ENCODE data around the gene HAUS8.
A peak's percentile ranks its signal among the peaks of the same experiment; 100 is the strongest.

Gene HAUS8

GRCh38 chr19:17118957-17119356 lies 43.7 kb upstream of the HAUS8 start:
- TF ChIP-seq TAF1 (IDR thresholded peaks at IDR 0.05; ENCODE audit: low read depth) (no peak), NFIC (IDR thresholded peaks at IDR 0.05) (no peak), CREB1 (IDR thresholded peaks at IDR 0.05; ENCODE audit: low read depth) (no peak), TEAD4 (IDR thresholded peaks at IDR 0.05) (no peak)

DNA sequence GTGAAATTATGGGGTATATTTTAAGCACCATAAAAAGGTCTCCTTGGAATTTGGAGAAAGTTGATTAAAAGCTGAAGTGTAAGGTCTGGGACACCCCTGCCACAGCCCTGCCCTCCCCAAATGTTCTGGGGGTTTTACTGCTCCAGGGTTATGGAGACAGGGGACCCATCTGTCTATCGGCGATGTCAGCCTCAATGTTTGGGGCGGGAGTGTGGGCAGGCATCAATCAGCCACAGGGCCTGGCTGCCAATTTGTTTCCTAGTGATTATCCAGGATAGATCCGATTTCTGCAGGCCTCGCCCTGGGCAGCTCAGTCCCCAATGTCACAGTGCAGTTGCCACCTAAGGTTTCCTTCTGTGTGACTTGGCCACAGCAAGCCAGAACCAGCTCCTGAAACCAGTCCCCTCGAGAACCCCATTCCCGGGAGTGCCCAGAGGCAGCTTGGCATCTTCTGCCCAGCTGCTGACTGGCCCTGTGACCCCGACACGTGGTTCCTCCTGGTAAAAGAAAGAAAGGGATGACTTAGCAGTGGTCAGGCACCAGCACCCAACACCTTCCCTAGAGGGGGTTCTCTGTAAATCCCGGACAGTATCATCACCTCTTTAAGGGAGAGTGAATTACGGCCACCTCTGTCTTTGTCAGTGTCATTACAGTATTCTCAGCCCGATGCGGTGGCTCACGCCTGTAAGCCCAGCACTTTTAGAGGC lies 41.9 kb upstream of the HAUS8 start:
- TF ChIP-seq TAF1 (IDR thresholded peaks at IDR 0.05; ENCODE audit: low read depth) (no peak), EGR1 (IDR thresholded peaks at IDR 0.05) (no peak), NFIC (IDR thresholded peaks at IDR 0.05) (no peak), ZBTB7A (IDR thresholded peaks at IDR 0.05; ENCODE audit: low read depth) (no peak), TCF12 (IDR thresholded peaks at IDR 0.05; ENCODE audit: low read depth) (no peak), CREB1 (IDR thresholded peaks at IDR 0.05; ENCODE audit: low read depth) (no peak), YY1 (IDR thresholded peaks at IDR 0.05; ENCODE audit: low read depth) (no peak), FOXM1 (IDR thresholded peaks at IDR 0.05; ENCODE audit: borderline replicate concordance, low read depth) (no peak), RAD21 (IDR thresholded peaks at IDR 0.05; ENCODE audit: low read depth) (no peak), TEAD4 (IDR thresholded peaks at IDR 0.05) (no peak)
- TF ChIP-seq, protein P1, sequence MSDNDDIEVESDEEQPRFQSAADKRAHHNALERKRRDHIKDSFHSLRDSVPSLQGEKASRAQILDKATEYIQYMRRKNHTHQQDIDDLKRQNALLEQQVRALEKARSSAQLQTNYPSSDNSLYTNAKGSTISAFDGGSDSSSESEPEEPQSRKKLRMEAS (IDR thresholded peaks at IDR 0.05): no peak
- TF ChIP-seq, protein P2, sequence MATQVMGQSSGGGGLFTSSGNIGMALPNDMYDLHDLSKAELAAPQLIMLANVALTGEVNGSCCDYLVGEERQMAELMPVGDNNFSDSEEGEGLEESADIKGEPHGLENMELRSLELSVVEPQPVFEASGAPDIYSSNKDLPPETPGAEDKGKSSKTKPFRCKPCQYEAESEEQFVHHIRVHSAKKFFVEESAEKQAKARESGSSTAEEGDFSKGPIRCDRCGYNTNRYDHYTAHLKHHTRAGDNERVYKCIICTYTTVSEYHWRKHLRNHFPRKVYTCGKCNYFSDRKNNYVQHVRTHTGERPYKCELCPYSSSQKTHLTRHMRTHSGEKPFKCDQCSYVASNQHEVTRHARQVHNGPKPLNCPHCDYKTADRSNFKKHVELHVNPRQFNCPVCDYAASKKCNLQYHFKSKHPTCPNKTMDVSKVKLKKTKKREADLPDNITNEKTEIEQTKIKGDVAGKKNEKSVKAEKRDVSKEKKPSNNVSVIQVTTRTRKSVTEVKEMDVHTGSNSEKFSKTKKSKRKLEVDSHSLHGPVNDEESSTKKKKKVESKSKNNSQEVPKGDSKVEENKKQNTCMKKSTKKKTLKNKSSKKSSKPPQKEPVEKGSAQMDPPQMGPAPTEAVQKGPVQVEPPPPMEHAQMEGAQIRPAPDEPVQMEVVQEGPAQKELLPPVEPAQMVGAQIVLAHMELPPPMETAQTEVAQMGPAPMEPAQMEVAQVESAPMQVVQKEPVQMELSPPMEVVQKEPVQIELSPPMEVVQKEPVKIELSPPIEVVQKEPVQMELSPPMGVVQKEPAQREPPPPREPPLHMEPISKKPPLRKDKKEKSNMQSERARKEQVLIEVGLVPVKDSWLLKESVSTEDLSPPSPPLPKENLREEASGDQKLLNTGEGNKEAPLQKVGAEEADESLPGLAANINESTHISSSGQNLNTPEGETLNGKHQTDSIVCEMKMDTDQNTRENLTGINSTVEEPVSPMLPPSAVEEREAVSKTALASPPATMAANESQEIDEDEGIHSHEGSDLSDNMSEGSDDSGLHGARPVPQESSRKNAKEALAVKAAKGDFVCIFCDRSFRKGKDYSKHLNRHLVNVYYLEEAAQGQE (IDR thresholded peaks at IDR 0.05; ENCODE audit: low read depth): no peak
- TF ChIP-seq, protein P3, sequence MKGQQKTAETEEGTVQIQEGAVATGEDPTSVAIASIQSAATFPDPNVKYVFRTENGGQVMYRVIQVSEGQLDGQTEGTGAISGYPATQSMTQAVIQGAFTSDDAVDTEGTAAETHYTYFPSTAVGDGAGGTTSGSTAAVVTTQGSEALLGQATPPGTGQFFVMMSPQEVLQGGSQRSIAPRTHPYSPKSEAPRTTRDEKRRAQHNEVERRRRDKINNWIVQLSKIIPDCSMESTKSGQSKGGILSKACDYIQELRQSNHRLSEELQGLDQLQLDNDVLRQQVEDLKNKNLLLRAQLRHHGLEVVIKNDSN (IDR thresholded peaks at IDR 0.05): no peak

DNA sequence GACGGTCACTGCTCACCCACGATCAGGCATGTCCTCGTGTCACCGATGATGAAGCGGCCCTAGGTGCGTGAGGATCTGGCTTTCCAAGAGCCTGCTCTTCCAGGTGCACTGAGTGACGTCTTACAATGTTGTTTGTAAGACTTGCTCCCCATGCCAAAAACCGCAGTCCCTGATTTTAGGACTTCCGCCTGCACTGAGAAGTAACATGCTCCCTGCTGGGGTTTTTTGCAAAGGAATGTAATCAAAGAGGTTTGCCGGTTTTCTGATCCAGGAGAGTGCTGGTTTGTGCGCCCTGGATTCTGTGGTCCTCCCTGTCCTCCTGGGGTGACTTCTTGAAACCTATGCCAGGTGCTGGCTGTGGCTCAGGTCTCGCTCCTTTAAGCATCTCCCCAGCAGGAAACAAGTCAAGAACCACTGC lies 39.2 kb upstream of the HAUS8 start:
- TF ChIP-seq, protein P3 (IDR thresholded peaks at IDR 0.05): peak; percentile 6; the same call in 1 of the 2 replicates
- TF ChIP-seq, protein P1 (IDR thresholded peaks at IDR 0.05): peak; percentile 85
- TF ChIP-seq NFIC (IDR thresholded peaks at IDR 0.05): peak; percentile 97
- TF ChIP-seq CEBPB (IDR thresholded peaks at IDR 0.05): peak; percentile 48; the same call in 1 of the 2 replicates
- TF ChIP-seq TCF12 (IDR thresholded peaks at IDR 0.05; ENCODE audit: low read depth): peak; percentile 98
- TF ChIP-seq TAF1 (IDR thresholded peaks at IDR 0.05; ENCODE audit: low read depth): no peak
- no peak; the same call in 1 of the 2 replicates for TF ChIP-seq YY1 (IDR thresholded peaks at IDR 0.05; ENCODE audit: low read depth)
- TF ChIP-seq CREB1 (IDR thresholded peaks at IDR 0.05; ENCODE audit: low read depth): peak; percentile 65; the same call in 1 of the 2 replicates
- peak; percentile 94 for TF ChIP-seq EP300 (IDR thresholded peaks at IDR 0.05; ENCODE audit: borderline replicate concordance)
- TF ChIP-seq, protein P2 (IDR thresholded peaks at IDR 0.05; ENCODE audit: low read depth): no peak
- no peak for TF ChIP-seq ZBTB7A (IDR thresholded peaks at IDR 0.05; ENCODE audit: low read depth)
- TF ChIP-seq TEAD4 (IDR thresholded peaks at IDR 0.05): peak; percentile 87
- TF ChIP-seq EGR1 (IDR thresholded peaks at IDR 0.05): no peak
- peak; percentile 88 for TF ChIP-seq FOXM1 (IDR thresholded peaks at IDR 0.05; ENCODE audit: borderline replicate concordance, low read depth)
- TF ChIP-seq RAD21 (IDR thresholded peaks at IDR 0.05; ENCODE audit: low read depth): peak; percentile 21; the same call in 1 of the 2 replicates

DNA sequence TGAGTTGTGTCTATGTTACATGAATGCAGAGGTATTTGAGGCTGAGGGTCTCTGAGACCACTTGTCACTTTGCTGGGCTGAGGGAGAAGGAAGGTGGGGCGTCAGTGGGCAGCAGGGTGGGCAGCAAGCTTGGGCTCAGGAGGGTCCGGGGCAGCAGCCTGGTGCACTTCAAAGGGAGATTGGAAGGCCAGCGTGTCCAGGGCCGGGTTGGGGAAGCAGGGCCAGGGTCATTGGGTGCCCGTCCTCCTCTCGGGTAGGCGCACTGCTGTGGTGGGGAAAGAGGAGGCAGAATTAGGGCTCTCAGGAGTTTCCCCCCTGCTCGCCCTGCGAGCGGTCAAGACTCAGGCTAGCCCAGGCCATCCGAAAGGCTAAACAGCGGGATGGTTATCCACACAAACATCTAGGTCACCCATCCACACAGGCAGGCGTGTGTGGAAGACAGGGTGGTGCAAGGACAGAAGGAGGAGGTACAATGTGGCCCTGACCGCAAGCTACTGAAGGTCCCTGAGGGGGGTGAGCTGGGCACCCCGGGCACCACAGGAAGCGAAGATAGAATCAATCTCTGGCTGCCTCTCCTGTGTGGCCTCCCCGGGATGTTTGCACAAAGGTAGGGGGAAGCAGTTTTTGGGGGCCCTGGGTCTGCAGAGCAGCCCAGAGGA lies 38.0 kb upstream of the HAUS8 start:
- TF ChIP-seq NFIC (IDR thresholded peaks at IDR 0.05) (no peak), TCF12 (IDR thresholded peaks at IDR 0.05; ENCODE audit: low read depth) (no peak), CREB1 (IDR thresholded peaks at IDR 0.05; ENCODE audit: low read depth) (no peak), EP300 (IDR thresholded peaks at IDR 0.05; ENCODE audit: borderline replicate concordance) (no peak), EGR1 (IDR thresholded peaks at IDR 0.05) (no peak), YY1 (IDR thresholded peaks at IDR 0.05; ENCODE audit: low read depth) (no peak), TAF1 (IDR thresholded peaks at IDR 0.05; ENCODE audit: low read depth) (no peak), TEAD4 (IDR thresholded peaks at IDR 0.05) (no peak), CEBPB (IDR thresholded peaks at IDR 0.05) (no peak), ZBTB7A (IDR thresholded peaks at IDR 0.05; ENCODE audit: low read depth) (no peak), RAD21 (IDR thresholded peaks at IDR 0.05; ENCODE audit: low read depth) (no peak), FOXM1 (IDR thresholded peaks at IDR 0.05; ENCODE audit: borderline replicate concordance, low read depth) (no peak)
- TF ChIP-seq, protein P3 (IDR thresholded peaks at IDR 0.05): no peak
- TF ChIP-seq, protein P2 (IDR thresholded peaks at IDR 0.05; ENCODE audit: low read depth): no peak
- TF ChIP-seq, protein P1 (IDR thresholded peaks at IDR 0.05): no peak

Measured in Ishikawa (cell line).